PC-9 (cell line): ENCODE results near the gene PLOD2. TPM values are rescaled to one million over a fixed set of nuclear protein-coding genes. Genes with fewer than 3 reads are reported as not detected.

Source experiments
- BruUV-seq: library from RNA; stranded (reverse); fragments of 400-500 nt; replicated peaks from 2 replicates; lab custom pipeline; 2021; lab: Mats Ljungman, UMichigan
- CTCF ChIA-PET: fragments of 300-600 bp; sonication (Branson Sonifier 250); formaldehyde crosslinking; loops from one replicate; lab custom pipeline; 2022; ENCODE audit warnings: antibody characterized with exemption; lab: Charles Lee
- POLR2A ChIA-PET: fragments of 300-600 bp; sonication (Branson Sonifier 250); formaldehyde crosslinking; loops from one replicate; lab custom pipeline; 2022; ENCODE audit warnings: antibody characterized with exemption; ENCODE audit not compliant: unreplicated experiment; lab: Charles Lee
- DNase-seq, 2 experiments: peaks; one replicate each; pipeline versions ENCODE4 v3.0.0 to v3.0.0-alpha.2; 2015 to 2022; ENCODE audit warnings: mixed read lengths in 1 of 2
- H2AFZ ChIP-seq: fragments of 200-600 bp; sonication (generic); 2 replicates; pipeline ENCODE4 v1.8.1; 2017; ENCODE audit warnings: antibody characterized with exemption
- H3F3A ChIP-seq: fragments of 200-600 bp; sonication (generic); 2 replicates; pipeline ENCODE4 v1.8.1; 2017; ENCODE audit warnings: antibody characterized with exemption, mild to moderate bottlenecking, low read depth; ENCODE audit not compliant: insufficient read depth
- H3K27ac ChIP-seq: fragments of 200-600 bp; sonication (generic); 2 replicates; pipeline ENCODE4 v1.6.1; 2016; ENCODE audit warnings: mixed run types
- H3K27me3 ChIP-seq: fragments of 200-600 bp; sonication (generic); 2 replicates; pipeline ENCODE4 v1.6.1; 2016; ENCODE audit warnings: low read depth, mixed run types; ENCODE audit not compliant: insufficient read depth
- H3K36me3 ChIP-seq: fragments of 200-600 bp; sonication (generic); 2 replicates; pipeline ENCODE4 v1.6.1; 2016; ENCODE audit warnings: low read depth, mixed run types
- H3K4me1 ChIP-seq: fragments of 200-600 bp; sonication (generic); replicated peaks from 2 replicates; pipeline ENCODE4 v1.6.1; 2016; ENCODE audit warnings: mixed run types; ENCODE audit not compliant: insufficient read depth
- H3K4me2 ChIP-seq: fragments of 200-600 bp; sonication (generic); 2 replicates; pipeline ENCODE4 v1.6.1; 2017; ENCODE audit warnings: mixed run types
- H3K4me3 ChIP-seq: fragments of 200-600 bp; sonication (generic); 2 replicates; pipeline ENCODE4 v1.6.1; 2016; ENCODE audit warnings: mixed run types
- H3K79me2 ChIP-seq: fragments of 200-600 bp; sonication (generic); 2 replicates; pipeline ENCODE4 v1.6.1; 2017; ENCODE audit warnings: low read depth, mixed run types
- H3K9me2 ChIP-seq: fragments of 200-600 bp; sonication (generic); 2 replicates; pipeline ENCODE4 v1.8.1; 2017; ENCODE audit warnings: mild to moderate bottlenecking; ENCODE audit not compliant: insufficient read depth
- H3K9me3 ChIP-seq: fragments of 200-600 bp; sonication (generic); 2 replicates; pipeline ENCODE4 v1.8.1; 2016; ENCODE audit warnings: low read depth; ENCODE audit not compliant: insufficient read depth
- H4K20me1 ChIP-seq: fragments of 200-600 bp; sonication (generic); 2 replicates; pipeline ENCODE4 v1.8.1; 2017; ENCODE audit not compliant: insufficient read depth
- CTCF ChIP-seq: fragments of 200-600 bp; sonication (generic); conservative IDR thresholded peaks from 2 replicates; pipeline ENCODE4 v1.6.1; 2017; ENCODE audit warnings: mixed run types, antibody characterized with exemption, mild to moderate bottlenecking, moderate library complexity
- EZH2 ChIP-seq: fragments of 200-600 bp; sonication (generic); IDR thresholded peaks from 2 replicates; pipeline ENCODE4 v1.8.0; 2017; ENCODE audit warnings: antibody characterized with exemption, low read depth
- intact Hi-C: fragments of 100-400 bp; cut with micrococcal nuclease; formaldehyde crosslinking; loops from one replicate; pipeline ENCODE4 v1.10.0; 2022; ENCODE audit not compliant: unreplicated experiment
- total RNA-seq: library from RNA; stranded (reverse); gene quantifications from 2 replicates; pipeline ENCODE4 v1.2.3, GENCODE V29; 2021

The PLOD2 gene
- total RNA-seq, 1 experiment from 2014 or later, result 30.3 TPM

GRCh38 chr3:146181216-146181615 lies 20.2 kb upstream of the PLOD2 start:
- no peak for DNase-seq
- H3K9me3 ChIP-seq, result no peaks in the 10 kb centered on the region
- no peaks in the 10 kb centered on the region for H3K4me1 ChIP-seq
- no peak for TF ChIP-seq CTCF
- no peak for TF ChIP-seq EZH2
- no TSS peak for BruUV-seq
- intact Hi-C loops, result no loop called here
- H3K4me3 ChIP-seq, result no peak overlapping the region
- H3K9me2 ChIP-seq, result no peaks in the 10 kb centered on the region
- no peaks in the 10 kb centered on the region for H3K36me3 ChIP-seq
- H3K4me2 ChIP-seq, result no peak overlapping the region
- POLR2A ChIA-PET, result no interaction called here
- no peaks in the 10 kb centered on the region for H3K79me2 ChIP-seq
- CTCF ChIA-PET, result no interaction called here
- H2AFZ ChIP-seq, result no peak overlapping the region
- H3K27me3 ChIP-seq, result no peaks in the 10 kb centered on the region
- H3F3A ChIP-seq, result no peaks in the 10 kb centered on the region
- H3K27ac ChIP-seq, result no peak overlapping the region
- no peaks in the 10 kb centered on the region for H4K20me1 ChIP-seq

- no TSS peak for BruUV-seq
Measured at GRCh38 chr3:146180376-146180775, 19.4 kb upstream of the PLOD2 start.

GRCh38 chr3:146178006-146178689 lies 17.2 kb upstream of the PLOD2 start:
- H3K27me3 ChIP-seq, result no peaks in the 10 kb centered on the region
- H3K9me3 ChIP-seq, result no peaks in the 10 kb centered on the region
- ChIA-PET POLR2A (no interaction called here), CTCF (no interaction called here)
- H3K79me2 ChIP-seq, result no peaks in the 10 kb centered on the region
- no peak for DNase-seq
- H3K27ac ChIP-seq, result no peak overlapping the region
- H3K4me2 ChIP-seq, result no peak overlapping the region
- no peaks in the 10 kb centered on the region for H3F3A ChIP-seq
- no peaks in the 10 kb centered on the region for H3K9me2 ChIP-seq
- H3K36me3 ChIP-seq, result no peaks in the 10 kb centered on the region
- intact Hi-C loops, result no loop called here
- H2AFZ ChIP-seq, result no peak overlapping the region
- no peak for TF ChIP-seq EZH2
- TF ChIP-seq CTCF, result no peak
- no peak overlapping the region for H3K4me3 ChIP-seq
- BruUV-seq, result no TSS peak
- H3K4me1 ChIP-seq, result no peaks in the 10 kb centered on the region
- H4K20me1 ChIP-seq, result no peaks in the 10 kb centered on the region

More at GRCh38 chr3:146180376-146180775, 19.4 kb upstream of the PLOD2 start:
- Histone ChIP-seq H3K4me2 (no peak overlapping the region), H3K79me2 (no peaks in the 10 kb centered on the region), H3K9me3 (no peaks in the 10 kb centered on the region), H2AFZ (no peak overlapping the region), H3K27me3 (no peaks in the 10 kb centered on the region), H3F3A (no peaks in the 10 kb centered on the region), H3K27ac (no peak overlapping the region), H3K4me3 (no peak overlapping the region), H3K4me1 (no peaks in the 10 kb centered on the region), H3K36me3 (no peaks in the 10 kb centered on the region), H4K20me1 (no peaks in the 10 kb centered on the region), H3K9me2 (no peaks in the 10 kb centered on the region)
- intact Hi-C loops, result no loop called here
- no peak for DNase-seq
- TF ChIP-seq EZH2, result no peak
- no peak for TF ChIP-seq CTCF
- POLR2A ChIA-PET, result interaction anchor here (0.6 kb wide), 1 partner anchor 117 kb away, joined by 3 read pairs; no protein-coding TSS in a partner anchor
- CTCF ChIA-PET, result no interaction called here
